Natural killer cell (primary cell): Measurements from ENCODE around the gene SDHB. TPM values are rescaled to one million over a fixed set of nuclear protein-coding genes. Genes with fewer than 3 reads are reported as not detected.

Experiments
- ATAC-seq, 3 donors: fragments of 150-1000 bp in 2 of 3; fragments of 200-7000 bp in 1 of 3; cut with Tn5 transposase; 1 replicate in 1 of 3; 2 replicates in 2 of 3; pipeline ENCODE4 v1.10.0; 2021; ENCODE audit warnings: mild to moderate bottlenecking in 2 of 3, moderate library complexity in 2 of 3
- DNase-seq, 2 donors: peaks; one replicate each; pipeline versions ENCODE4 v3.0.0 to v3.0.0-alpha.2; 2013 to 2021; ENCODE audit warnings: mixed read lengths in 1 of 2
- H3K27ac ChIP-seq: one replicate; pipeline ENCODE4 v1.5.1; 2013; ENCODE audit warnings: mild to moderate bottlenecking, low read length
- H3K27me3 ChIP-seq: one replicate; pipeline ENCODE4 v1.6.1; 2013; ENCODE audit warnings: low read length; ENCODE audit not compliant: control insufficient read depth, insufficient read depth
- H3K36me3 ChIP-seq: one replicate; pipeline ENCODE4 v1.6.1; 2013; ENCODE audit warnings: low read length; ENCODE audit not compliant: control insufficient read depth, insufficient read depth
- H3K4me1 ChIP-seq: one replicate; pipeline ENCODE4 v1.6.1; 2013; ENCODE audit warnings: low read length; ENCODE audit not compliant: control insufficient read depth, insufficient read depth
- H3K4me3 ChIP-seq: one replicate; pipeline ENCODE4 v1.5.1; 2013; ENCODE audit warnings: low read length
- H3K9me3 ChIP-seq: one replicate; pipeline ENCODE4 v1.6.1; 2013; ENCODE audit warnings: low read length; ENCODE audit not compliant: control insufficient read depth, insufficient read depth
- H3K27ac Mint-ChIP-seq, 2 donors: one replicate each; pipeline ENCODE4 v1.8.0; 2022; ENCODE audit warnings: mild to moderate bottlenecking in 2 of 2, mixed read lengths in 2 of 2, moderate library complexity in 1 of 2
- H3K27me3 Mint-ChIP-seq, 2 donors: one replicate each; pipeline ENCODE4 v1.8.0; 2022; ENCODE audit warnings: low read depth in 2 of 2, mixed read lengths in 2 of 2
- H3K36me3 Mint-ChIP-seq: one replicate; pipeline ENCODE4 v1.8.0; 2022; ENCODE audit warnings: mixed read lengths
- H3K4me1 Mint-ChIP-seq, 2 donors: one replicate each; pipeline ENCODE4 v1.8.0; 2022; ENCODE audit warnings: mixed read lengths in 2 of 2
- H3K4me3 Mint-ChIP-seq: one replicate; pipeline ENCODE4 v1.8.0; 2022; ENCODE audit warnings: mild to moderate bottlenecking, moderate library complexity, mixed read lengths
- H3K9me3 Mint-ChIP-seq, 2 donors: one replicate each; pipeline ENCODE4 v1.8.0; 2022; ENCODE audit warnings: mixed read lengths in 2 of 2
- WGBS: methylation state at CpG from one replicate; pipeline ENCODE4 v1.1.7; 2013; ENCODE audit warnings: missing lambda C conversion rate; ENCODE audit not compliant: insufficient coverage; 5-methylcytosine and 5-hydroxymethylcytosine counted together
- intact Hi-C: fragments of 100-400 bp; cut with micrococcal nuclease; formaldehyde crosslinking; loops from one replicate; pipeline ENCODE4 v1.14.2; 2022
- total RNA-seq, 4 donors: library from RNA; stranded (reverse); fragments of 120-200 nt in 1 of 4; gene quantifications; one replicate each; pipeline versions ENCODE4 v1.2.3 to v1.2.4, GENCODE V29; 2013 to 2022
- TF ChIP-seq, protein P1 (sequence below): fragments of 200-600 bp; IDR thresholded peaks from one replicate; pipeline ENCODE4 v1.8.0; 2022; ENCODE audit warnings: antibody characterized with exemption

The SDHB gene
- total RNA-seq, 3 donors from 2014 or later (not counting 1 experiment from before 2014, with no cell fraction given): 56.8 to 62.6 (median 59.5) TPM

DNA sequence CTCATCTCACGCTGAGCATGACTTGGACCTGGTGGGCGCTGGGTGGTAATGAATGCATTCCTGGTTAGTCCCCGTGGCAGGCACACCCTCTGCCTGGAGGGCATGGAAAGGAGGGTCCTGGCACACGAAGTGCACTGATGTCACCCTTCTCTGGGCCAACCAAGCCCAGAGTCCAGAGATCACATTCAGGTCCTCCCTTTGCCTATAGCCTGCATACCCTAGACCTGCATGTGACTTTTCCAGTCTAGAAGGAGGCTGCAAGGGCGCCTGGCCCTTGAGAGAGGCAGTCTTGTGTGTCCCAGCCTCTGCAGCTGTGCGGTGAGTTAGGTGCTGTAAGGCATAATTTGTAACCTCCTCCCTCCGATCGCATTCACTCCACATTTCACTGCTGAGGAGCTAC lies 43.3 kb upstream of the SDHB start:
- intact Hi-C loops: no loop called here
- H3K27ac Mint-ChIP-seq: no peak overlapping the region
- no peaks in the 10 kb centered on the region for H3K9me3 ChIP-seq
- H3K27me3 Mint-ChIP-seq: peaks cover 0 to 3% of the 10 kb centered on the region in 2 donors
- no peak overlapping the region for H3K27ac ChIP-seq
- H3K4me3 Mint-ChIP-seq: no peak overlapping the region
- H3K36me3 Mint-ChIP-seq: no peaks in the 10 kb centered on the region
- ATAC-seq: no peak
- no peaks in the 10 kb centered on the region for H3K27me3 ChIP-seq
- TF ChIP-seq, protein P1, sequence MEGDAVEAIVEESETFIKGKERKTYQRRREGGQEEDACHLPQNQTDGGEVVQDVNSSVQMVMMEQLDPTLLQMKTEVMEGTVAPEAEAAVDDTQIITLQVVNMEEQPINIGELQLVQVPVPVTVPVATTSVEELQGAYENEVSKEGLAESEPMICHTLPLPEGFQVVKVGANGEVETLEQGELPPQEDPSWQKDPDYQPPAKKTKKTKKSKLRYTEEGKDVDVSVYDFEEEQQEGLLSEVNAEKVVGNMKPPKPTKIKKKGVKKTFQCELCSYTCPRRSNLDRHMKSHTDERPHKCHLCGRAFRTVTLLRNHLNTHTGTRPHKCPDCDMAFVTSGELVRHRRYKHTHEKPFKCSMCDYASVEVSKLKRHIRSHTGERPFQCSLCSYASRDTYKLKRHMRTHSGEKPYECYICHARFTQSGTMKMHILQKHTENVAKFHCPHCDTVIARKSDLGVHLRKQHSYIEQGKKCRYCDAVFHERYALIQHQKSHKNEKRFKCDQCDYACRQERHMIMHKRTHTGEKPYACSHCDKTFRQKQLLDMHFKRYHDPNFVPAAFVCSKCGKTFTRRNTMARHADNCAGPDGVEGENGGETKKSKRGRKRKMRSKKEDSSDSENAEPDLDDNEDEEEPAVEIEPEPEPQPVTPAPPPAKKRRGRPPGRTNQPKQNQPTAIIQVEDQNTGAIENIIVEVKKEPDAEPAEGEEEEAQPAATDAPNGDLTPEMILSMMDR: no peak
- no peak overlapping the region for H3K4me3 ChIP-seq
- no peaks in the 10 kb centered on the region for H3K9me3 Mint-ChIP-seq
- peaks cover 5% of the 10 kb centered on the region for H3K4me1 ChIP-seq
- H3K4me1 Mint-ChIP-seq: peaks cover 0 to 5% of the 10 kb centered on the region in 2 donors
- H3K36me3 ChIP-seq: no peaks in the 10 kb centered on the region
- 92% methylated on average over 8 of the region's 8 CpGs for WGBS
- no peak for DNase-seq

DNA sequence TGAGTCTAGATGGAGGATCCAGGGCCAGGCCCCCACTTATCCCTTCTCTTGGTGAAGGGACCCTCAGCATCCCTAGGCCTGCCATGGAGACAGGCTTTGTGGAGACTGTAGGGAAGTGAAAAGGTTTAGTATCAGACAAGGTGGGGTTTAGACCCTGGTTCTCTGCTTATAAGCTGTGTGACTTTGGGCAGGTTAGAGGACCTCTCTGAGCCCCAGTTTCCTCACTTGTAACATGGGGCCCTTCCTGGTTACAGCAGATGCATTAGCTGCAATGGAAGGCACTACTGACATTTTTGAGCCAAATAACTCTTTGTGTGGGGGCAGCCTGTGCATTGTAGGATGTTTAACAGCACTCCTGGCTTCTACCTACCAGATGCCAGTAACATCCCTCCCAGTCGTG lies 42.8 kb upstream of the SDHB start:
- Mint-ChIP-seq H3K9me3 (no peaks in the 10 kb centered on the region), H3K27ac (no peak overlapping the region), H3K4me1 (peaks cover 0 to 5% of the 10 kb centered on the region in 2 donors), H3K27me3 (peaks cover 0 to 4% of the 10 kb centered on the region in 2 donors), H3K36me3 (no peaks in the 10 kb centered on the region), H3K4me3 (no peak overlapping the region)
- DNase-seq: no peak
- intact Hi-C loops: no loop called here
- Histone ChIP-seq H3K36me3 (no peaks in the 10 kb centered on the region), H3K27ac (no peak overlapping the region), H3K4me3 (no peak overlapping the region), H3K27me3 (no peaks in the 10 kb centered on the region), H3K4me1 (peaks cover 5% of the 10 kb centered on the region), H3K9me3 (no peaks in the 10 kb centered on the region)
- TF ChIP-seq, protein P1: no peak
- no peak for ATAC-seq
- 43% methylated on average over 1 of the region's 1 CpG for WGBS

DNA sequence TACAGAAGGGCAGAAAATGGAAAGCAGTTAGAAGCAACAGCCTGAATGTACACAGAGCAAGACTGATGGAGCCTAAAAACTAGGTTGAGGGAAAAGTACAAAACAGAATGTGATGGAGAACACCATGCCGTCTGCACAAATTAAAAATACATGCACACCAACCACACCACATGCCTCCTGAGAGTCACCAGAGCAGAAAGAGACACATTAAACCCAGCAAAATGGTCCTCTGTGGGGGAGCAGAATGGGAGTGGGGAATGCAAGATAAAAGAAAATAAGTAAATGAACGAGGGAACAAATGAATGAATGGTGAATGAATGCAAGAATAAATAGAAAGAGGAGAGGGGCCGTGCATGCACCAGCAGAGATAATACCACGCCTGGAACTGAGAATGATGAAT lies 41.3 kb upstream of the SDHB start:
- Mint-ChIP-seq H3K27me3 (peaks cover 0 to 7% of the 10 kb centered on the region in 2 donors), H3K36me3 (no peaks in the 10 kb centered on the region), H3K27ac (no peak overlapping the region), H3K4me1 (peaks cover 0 to 4% of the 10 kb centered on the region in 2 donors), H3K4me3 (no peak overlapping the region), H3K9me3 (no peaks in the 10 kb centered on the region)
- peaks cover 5% of the 10 kb centered on the region for H3K4me1 ChIP-seq
- intact Hi-C loops: no loop called here
- no peaks in the 10 kb centered on the region for H3K9me3 ChIP-seq
- ATAC-seq (no peak), DNase-seq (no peak)
- no peak overlapping the region for H3K4me3 ChIP-seq
- WGBS: 67% methylated on average over 3 of the region's 4 CpGs
- no peaks in the 10 kb centered on the region for H3K36me3 ChIP-seq
- H3K27ac ChIP-seq: no peak overlapping the region
- no peaks in the 10 kb centered on the region for H3K27me3 ChIP-seq
- TF ChIP-seq, protein P1: no peak

DNA sequence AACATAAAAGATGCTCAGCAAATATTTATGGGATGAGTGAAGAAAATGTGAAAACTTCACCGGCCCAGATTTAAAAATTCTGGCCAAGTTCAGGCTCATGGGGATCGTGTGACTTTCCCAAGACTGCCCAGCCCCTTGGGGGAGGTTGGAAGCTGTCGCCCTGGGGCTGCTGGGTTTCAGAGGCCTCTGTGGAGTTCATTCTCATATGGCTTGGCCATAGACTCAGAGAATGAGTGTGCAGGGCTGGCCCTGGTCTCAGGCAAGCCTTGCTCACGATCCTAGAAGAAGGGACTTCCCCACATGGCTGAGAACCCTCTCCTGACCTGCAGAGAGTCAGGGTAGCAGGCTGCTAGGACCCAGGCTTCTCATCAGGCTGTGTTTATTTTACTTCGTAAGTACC lies 40.8 kb upstream of the SDHB start:
- H3K4me3 ChIP-seq: no peak overlapping the region
- 77% methylated on average over 4 of the region's 5 CpGs for WGBS
- Mint-ChIP-seq H3K27ac (no peak overlapping the region), H3K36me3 (no peaks in the 10 kb centered on the region), H3K27me3 (peaks cover 0 to 7% of the 10 kb centered on the region in 2 donors), H3K4me1 (no peaks in the 10 kb centered on the region), H3K9me3 (no peaks in the 10 kb centered on the region), H3K4me3 (no peak overlapping the region)
- H3K27me3 ChIP-seq: no peaks in the 10 kb centered on the region
- ATAC-seq: no peak
- no peak for DNase-seq
- TF ChIP-seq, protein P1: no peak
- intact Hi-C loops: no loop called here
- H3K36me3 ChIP-seq: no peaks in the 10 kb centered on the region
- peaks cover 5% of the 10 kb centered on the region for H3K4me1 ChIP-seq
- H3K27ac ChIP-seq: no peak overlapping the region
- no peaks in the 10 kb centered on the region for H3K9me3 ChIP-seq
